H9 (cell line): ENCODE data around the gene ADAMTS6. TPM values are rescaled to one million over a fixed set of nuclear protein-coding genes. Genes with fewer than 3 reads are reported as not detected.

ENCODE experiments used
- DNase-seq: peaks from one replicate; pipeline ENCODE4 v3.0.0-alpha.2; 2017
- H2AFZ ChIP-seq: one replicate; pipeline ENCODE4 v1.6.1; 2013; ENCODE audit warnings: mild to moderate bottlenecking, low read length, control low read depth, moderate library complexity
- H2AK5ac ChIP-seq: 2 replicates; pipeline ENCODE4 v1.6.1; 2013; ENCODE audit warnings: low read length, control low read depth, mixed read lengths; ENCODE audit not compliant: insufficient read length
- H2BK120ac ChIP-seq: one replicate; pipeline ENCODE4 v1.6.1; 2013; ENCODE audit warnings: low read depth, mild to moderate bottlenecking, low read length, control low read depth, inconsistent platforms; ENCODE audit not compliant: poor library complexity, severe bottlenecking
- H2BK12ac ChIP-seq: 2 replicates; pipeline ENCODE4 v1.6.1; 2013; ENCODE audit warnings: low read length, control low read depth, mixed read lengths, low read depth; ENCODE audit not compliant: insufficient read length
- H2BK15ac ChIP-seq: 2 replicates; pipeline ENCODE4 v1.6.1; 2013; ENCODE audit warnings: low read depth, low read length, control low read depth
- H2BK20ac ChIP-seq: one replicate; pipeline ENCODE4 v1.6.1; 2013; ENCODE audit warnings: low read depth, mild to moderate bottlenecking, low read length, control low read depth, inconsistent platforms; ENCODE audit not compliant: poor library complexity, severe bottlenecking
- H2BK5ac ChIP-seq: 2 replicates; pipeline ENCODE4 v1.6.1; 2013; ENCODE audit warnings: low read length, control low read depth, mixed read lengths; ENCODE audit not compliant: insufficient read length
- H3K14ac ChIP-seq: 2 replicates; pipeline ENCODE4 v1.6.1; 2013; ENCODE audit warnings: low read length, control low read depth; ENCODE audit not compliant: insufficient read depth
- H3K18ac ChIP-seq: 2 replicates; pipeline ENCODE4 v1.6.1; 2013; ENCODE audit warnings: low read depth, mild to moderate bottlenecking, mixed read lengths, low read length, control low read depth; ENCODE audit not compliant: insufficient read length
- H3K23ac ChIP-seq: 2 replicates; pipeline ENCODE4 v1.6.1; 2013; ENCODE audit warnings: low read length, control low read depth, mixed read lengths, low read depth; ENCODE audit not compliant: insufficient read length
- H3K23me2 ChIP-seq: 2 replicates; pipeline ENCODE4 v1.6.1; 2013; ENCODE audit warnings: low read depth, mild to moderate bottlenecking, mixed read lengths, low read length, control low read depth; ENCODE audit not compliant: insufficient read length, poor library complexity, severe bottlenecking
- H3K27ac ChIP-seq: 2 replicates; pipeline ENCODE4 v1.5.1; 2013; ENCODE audit warnings: low read length, control low read depth, mixed read lengths, low read depth; ENCODE audit not compliant: insufficient read length
- H3K27me3 ChIP-seq: 2 replicates; pipeline ENCODE4 v1.6.1; 2013; ENCODE audit warnings: low read length, control low read depth, inconsistent platforms; ENCODE audit not compliant: insufficient read depth
- H3K4ac ChIP-seq: 2 replicates; pipeline ENCODE4 v1.6.1; 2013; ENCODE audit warnings: low read depth, mild to moderate bottlenecking, control low read depth, inconsistent platforms, low read length, moderate library complexity
- H3K4me1 ChIP-seq: 2 replicates; pipeline ENCODE4 v1.6.1; 2013; ENCODE audit warnings: low read length, control low read depth, inconsistent platforms; ENCODE audit not compliant: insufficient read depth
- H3K4me2 ChIP-seq: 2 replicates; pipeline ENCODE4 v1.6.1; 2013; ENCODE audit warnings: low read length, control low read depth, mixed read lengths; ENCODE audit not compliant: insufficient read length, insufficient read depth
- H3K56ac ChIP-seq: 2 replicates; pipeline ENCODE4 v1.6.1; 2013; ENCODE audit warnings: low read depth, mild to moderate bottlenecking, mixed read lengths, low read length, control low read depth; ENCODE audit not compliant: insufficient read length
- H3K79me1 ChIP-seq: 2 replicates; pipeline ENCODE4 v1.6.1; 2013; ENCODE audit warnings: low read depth, mild to moderate bottlenecking, moderate library complexity, low read length, control low read depth, inconsistent platforms; ENCODE audit not compliant: insufficient read depth, poor library complexity, severe bottlenecking
- H3K79me2 ChIP-seq: 2 replicates; pipeline ENCODE4 v1.6.1; 2013; ENCODE audit warnings: low read length, control low read depth, inconsistent platforms; ENCODE audit not compliant: insufficient read depth
- H3K9ac ChIP-seq: 2 replicates; pipeline ENCODE4 v1.6.1; 2013; ENCODE audit warnings: low read length, control low read depth, mixed read lengths; ENCODE audit not compliant: insufficient read length; ENCODE audit errors: extremely low read depth
- H3K9me3 ChIP-seq: one replicate; pipeline ENCODE4 v1.6.1; 2013; ENCODE audit warnings: low read depth, low read length, inconsistent platforms; ENCODE audit not compliant: control insufficient read depth
- H3T11ph ChIP-seq: one replicate; pipeline ENCODE4 v1.6.1; 2013; ENCODE audit warnings: mild to moderate bottlenecking, low read length, control low read depth, inconsistent platforms
- H4K20me1 ChIP-seq: one replicate; pipeline ENCODE4 v1.6.1; 2013; ENCODE audit not compliant: control insufficient read depth, insufficient read length, insufficient read depth
- H4K5ac ChIP-seq: 2 replicates; pipeline ENCODE4 v1.6.1; 2013; ENCODE audit warnings: low read depth, mild to moderate bottlenecking, mixed read lengths, low read length, control low read depth; ENCODE audit not compliant: insufficient read length
- H4K8ac ChIP-seq: replicated peaks from 2 replicates; pipeline ENCODE4 v1.6.1; 2013; ENCODE audit warnings: low read length, control low read depth, mixed read lengths, low read depth; ENCODE audit not compliant: insufficient read length
- H4K91ac ChIP-seq: 2 replicates; pipeline ENCODE4 v1.6.1; 2013; ENCODE audit warnings: low read depth, mild to moderate bottlenecking, moderate library complexity, mixed read lengths, low read length, control low read depth; ENCODE audit not compliant: insufficient read length
- H3K27ac Mint-ChIP-seq, 3 experiments: 2 replicates in 2 of 3; 3 replicates in 1 of 3; pipeline ENCODE4 v1.8.0; 2020 to 2021; ENCODE audit warnings: mixed read lengths in 3 of 3, mild to moderate bottlenecking in 1 of 3, moderate library complexity in 1 of 3
- H3K27me3 Mint-ChIP-seq: 2 replicates; pipeline ENCODE4 v1.8.0; 2021; ENCODE audit warnings: low read depth, mild to moderate bottlenecking, moderate library complexity, mixed read lengths
- H3K36me3 Mint-ChIP-seq, 3 experiments: 2 replicates in 2 of 3; 3 replicates in 1 of 3; pipeline ENCODE4 v1.8.0; 2020 to 2021; ENCODE audit warnings: low read depth in 3 of 3, mixed read lengths in 3 of 3; ENCODE audit not compliant: insufficient read depth in 1 of 3
- H3K4me1 Mint-ChIP-seq, 2 experiments: 2 replicates each; pipeline ENCODE4 v1.8.0; 2020; ENCODE audit warnings: mixed read lengths in 2 of 2
- H3K4me3 Mint-ChIP-seq, 2 experiments: 2 replicates in 1 of 2; 3 replicates in 1 of 2; pipeline ENCODE4 v1.8.0; 2020 to 2021; ENCODE audit warnings: mild to moderate bottlenecking in 2 of 2, mixed read lengths in 2 of 2, moderate library complexity in 1 of 2
- H3K9me3 Mint-ChIP-seq, 2 experiments: 2 replicates in 1 of 2; 3 replicates in 1 of 2; pipeline ENCODE4 v1.8.0; 2020; ENCODE audit warnings: mild to moderate bottlenecking in 2 of 2, mixed read lengths in 2 of 2, moderate library complexity in 1 of 2
- CTCF ChIP-seq: fragments of 200-600 bp; sonication (generic); conservative IDR thresholded peaks from 3 replicates; pipeline ENCODE4 v1.8.0; 2021; ENCODE audit warnings: antibody characterized with exemption, mild to moderate bottlenecking
- WGBS: extraction: QIAGEN DNeasy Blood & Tissue Kit; methylation state at CpG from one replicate; pipeline ENCODE4 v1.1.7; 2013; ENCODE audit warnings: missing lambda C conversion rate, low lambda C conversion rate, mixed read lengths; ENCODE audit not compliant: insufficient read length; ENCODE audit errors: extremely low coverage; 5-methylcytosine and 5-hydroxymethylcytosine counted together
- total RNA-seq: library from RNA; stranded (reverse); gene quantifications from 2 replicates; pipeline ENCODE4 v1.2.1, GENCODE V29; 2021

The ADAMTS6 gene
- total RNA-seq, 1 experiment from 2014 or later: 0.33 TPM

- Histone ChIP-seq H4K20me1 (no peaks in the 10 kb centered on the region), H3K4me2 (no peak overlapping the region), H4K8ac (no peak overlapping the region), H2AFZ (no peak overlapping the region), H4K5ac (no peak overlapping the region), H3K27ac (no peak overlapping the region), H3K79me2 (no peaks in the 10 kb centered on the region), H3K9ac (no peak overlapping the region), H3K23ac (no peak overlapping the region), H3K79me1 (no peaks in the 10 kb centered on the region), H2AK5ac (no peak overlapping the region), H2BK15ac (no peak overlapping the region), H3K14ac (no peak overlapping the region), H3K4ac (no peak overlapping the region), H3K23me2 (no peaks in the 10 kb centered on the region), H3K4me1 (no peaks in the 10 kb centered on the region), H2BK20ac (no peak overlapping the region), H3T11ph (no peak overlapping the region), H2BK12ac (no peak overlapping the region), H3K9me3 (no peaks in the 10 kb centered on the region), H3K27me3 (no peaks in the 10 kb centered on the region), H3K56ac (no peak overlapping the region), H4K91ac (no peak overlapping the region), H3K18ac (no peak overlapping the region), H2BK120ac (no peak overlapping the region), H2BK5ac (no peak overlapping the region)
- Mint-ChIP-seq H3K4me1 (peaks cover 8 to 9% of the 10 kb centered on the region in 2 experiments), H3K36me3 (peaks cover 3 to 12% (median 6%) of the 10 kb centered on the region in 3 experiments; a peak in 6 of 7 replicates), H3K9me3 (peaks cover 8 to 9% of the 10 kb centered on the region in 2 experiments; a peak in 4 of 5 replicates), H3K27me3 (no peaks in the 10 kb centered on the region), H3K4me3 (no peak overlapping the region), H3K27ac (no peak overlapping the region)
- no peak for TF ChIP-seq CTCF
- DNase-seq: no peak
- no CpG with 5 or more reads among the region's 5 CpGs for WGBS
Measured at GRCh38 chr5:65173130-65173525, 308.6 kb downstream of the ADAMTS6 start.
